Neural progenitor cell (in vitro differentiated cells): ENCODE measurements around the gene PITPNM3. TPM values are rescaled to one million over a fixed set of nuclear protein-coding genes. Genes with fewer than 3 reads are reported as not detected.
"Not testable (repeated sequence)": the region's sequence is repeated elsewhere in the genome, so short reads cannot be mapped to it uniquely, and the experiment has no call there.

ENCODE experiments used
- DNase-seq: peaks from one replicate; pipeline ENCODE4 v3.0.0-alpha.2; 2016; ENCODE audit warnings: low spot score
- H2AFZ ChIP-seq: fragments of 200-600 bp; sonication (generic); replicated peaks from 2 replicates; pipeline ENCODE4 v1.6.1; 2016; ENCODE audit warnings: antibody characterized with exemption
- H3F3A ChIP-seq: fragments of 200-600 bp; sonication (generic); 2 replicates; pipeline ENCODE4 v1.6.1; 2016; ENCODE audit warnings: antibody characterized with exemption, low read depth
- H3K27ac ChIP-seq: fragments of 200-600 bp; sonication (generic); 2 replicates; pipeline ENCODE4 v1.5.1; 2016; ENCODE audit warnings: mild to moderate bottlenecking
- H3K27me3 ChIP-seq: fragments of 200-600 bp; sonication (generic); 2 replicates; pipeline ENCODE4 v1.6.1; 2016; ENCODE audit warnings: mild to moderate bottlenecking, moderate library complexity
- H3K36me3 ChIP-seq: fragments of 200-600 bp; sonication (generic); 2 replicates; pipeline ENCODE4 v1.5.1; 2016
- H3K4me1 ChIP-seq: fragments of 200-600 bp; sonication (generic); 2 replicates; pipeline ENCODE4 v1.6.1; 2016; ENCODE audit warnings: mixed run types
- H3K4me2 ChIP-seq: fragments of 200-600 bp; sonication (generic); 2 replicates; pipeline ENCODE4 v1.6.1; 2016
- H3K4me3 ChIP-seq: fragments of 200-600 bp; sonication (generic); 2 replicates; pipeline ENCODE4 v1.5.1; 2016
- H3K79me2 ChIP-seq: fragments of 200-600 bp; sonication (generic); 2 replicates; pipeline ENCODE4 v1.6.1; 2016; ENCODE audit warnings: low read depth
- H3K9ac ChIP-seq: fragments of 200-600 bp; sonication (generic); 2 replicates; pipeline ENCODE4 v1.6.1; 2016
- H3K9me3 ChIP-seq: fragments of 200-600 bp; sonication (generic); 2 replicates; pipeline ENCODE4 v1.5.1; 2016; ENCODE audit warnings: low read depth
- H4K20me1 ChIP-seq: fragments of 200-600 bp; sonication (generic); 2 replicates; pipeline ENCODE4 v1.6.1; 2016; ENCODE audit warnings: low read depth
- H3K27ac Mint-ChIP-seq: 3 replicates; pipeline ENCODE4 v1.8.0; 2021; ENCODE audit warnings: mixed read lengths
- H3K27me3 Mint-ChIP-seq: 2 replicates; pipeline ENCODE4 v1.8.0; 2022; ENCODE audit warnings: low read depth, mild to moderate bottlenecking, inconsistent platforms, moderate library complexity, mixed read lengths; ENCODE audit not compliant: insufficient read depth
- H3K36me3 Mint-ChIP-seq: 3 replicates; pipeline ENCODE4 v1.8.0; 2021; ENCODE audit warnings: mixed read lengths
- H3K4me1 Mint-ChIP-seq: 3 replicates; pipeline ENCODE4 v1.8.0; 2021; ENCODE audit warnings: mixed read lengths
- H3K4me3 Mint-ChIP-seq: 3 replicates; pipeline ENCODE4 v1.8.0; 2021; ENCODE audit warnings: mild to moderate bottlenecking, moderate library complexity, mixed read lengths
- H3K9me3 Mint-ChIP-seq: 3 replicates; pipeline ENCODE4 v1.8.0; 2020; ENCODE audit warnings: mixed read lengths
- CTCF ChIP-seq: fragments of 200-600 bp; sonication (generic); IDR thresholded peaks from 2 replicates; pipeline ENCODE4 v1.5.1; 2017; ENCODE audit warnings: antibody characterized with exemption, mild to moderate bottlenecking
- EZH2 ChIP-seq: fragments of 200-600 bp; sonication (generic); IDR thresholded peaks from 2 replicates; pipeline ENCODE4 v1.6.1; 2017; ENCODE audit warnings: antibody characterized with exemption, mild to moderate bottlenecking, moderate library complexity
- EZH2phosphoT487 ChIP-seq: fragments of 200-600 bp; sonication (generic); IDR thresholded peaks from 2 replicates; pipeline ENCODE4 v1.6.1; 2017; ENCODE audit warnings: antibody characterized with exemption
- total RNA-seq: library from RNA; depleted of rRNA; stranded (reverse); fragments of >200 nt; gene quantifications from 2 replicates; pipeline ENCODE4 v1.2.3, GENCODE V29; 2015; ENCODE audit warnings: low replicate concordance

PITPNM3 gene
- total RNA-seq, 1 donor from 2014 or later = 2.8 TPM

GRCh38 chr17:6485646-6486412 is 70.5 kb downstream of the PITPNM3 start:
- no peaks in the 10 kb centered on the region for H3K9me3 Mint-ChIP-seq
- peaks cover 27% of the 10 kb centered on the region for H3K4me1 Mint-ChIP-seq
- no peak for TF ChIP-seq CTCF
- TF ChIP-seq EZH2 = no peak
- H3K79me2 ChIP-seq = no peaks in the 10 kb centered on the region
- H3K4me1 ChIP-seq = peaks cover 7% of the 10 kb centered on the region
- no peak overlapping the region for H2AFZ ChIP-seq
- H3K27ac Mint-ChIP-seq = no peak overlapping the region
- no peak for DNase-seq
- no peaks in the 10 kb centered on the region for H3K36me3 Mint-ChIP-seq
- H3K9ac ChIP-seq = no peak overlapping the region
- peaks cover 10% of the 10 kb centered on the region for H3K27me3 Mint-ChIP-seq
- H4K20me1 ChIP-seq = no peaks in the 10 kb centered on the region
- no peak overlapping the region for H3K27ac ChIP-seq
- no peak overlapping the region for H3K4me3 ChIP-seq
- no peaks in the 10 kb centered on the region for H3K36me3 ChIP-seq
- H3F3A ChIP-seq = peaks cover 6% of the 10 kb centered on the region
- no peak overlapping the region for H3K4me3 Mint-ChIP-seq
- H3K9me3 ChIP-seq = no peaks in the 10 kb centered on the region
- H3K27me3 ChIP-seq = no peaks in the 10 kb centered on the region
- no peak overlapping the region for H3K4me2 ChIP-seq

- Histone ChIP-seq H3K79me2 (no peaks in the 10 kb centered on the region), H3K9ac (no peak overlapping the region), H3K4me1 (peaks cover 18% of the 10 kb centered on the region), H4K20me1 (no peaks in the 10 kb centered on the region), H3K4me3 (no peak overlapping the region), H3K4me2 (no peak overlapping the region), H3K9me3 (no peaks in the 10 kb centered on the region), H2AFZ (no peak overlapping the region), H3K36me3 (no peaks in the 10 kb centered on the region), H3F3A (peaks cover 14% of the 10 kb centered on the region), H3K27me3 (no peaks in the 10 kb centered on the region), H3K27ac (no peak overlapping the region)
- Mint-ChIP-seq H3K9me3 (no peaks in the 10 kb centered on the region), H3K27me3 (peaks cover 8% of the 10 kb centered on the region), H3K27ac (peak overlapping the region; percentile 78), H3K36me3 (no peaks in the 10 kb centered on the region), H3K4me3 (no peak overlapping the region), H3K4me1 (peaks cover 25% of the 10 kb centered on the region)
- TF ChIP-seq EZH2phosphoT487 (no peak), CTCF (no peak), EZH2 (no peak)
- no peak for DNase-seq
Observed at GRCh38 chr17:6483507-6483906, 72.8 kb downstream of the PITPNM3 start.

GRCh38 chr17:6482796-6483195 is 73.6 kb downstream of the PITPNM3 start:
- not testable (repeated sequence) for H3K9me3 ChIP-seq, H3K36me3 ChIP-seq, H3K27ac ChIP-seq, H4K20me1 ChIP-seq, H3K36me3 Mint-ChIP-seq, H3K27me3 ChIP-seq, H3K9ac ChIP-seq, H3K9me3 Mint-ChIP-seq, H2AFZ ChIP-seq, H3K27ac Mint-ChIP-seq, H3K4me3 ChIP-seq, H3K27me3 Mint-ChIP-seq, H3K4me2 ChIP-seq, H3K79me2 ChIP-seq, DNase-seq, H3K4me3 Mint-ChIP-seq
- peaks cover 14% of the 10 kb centered on the region for H3F3A ChIP-seq
- H3K4me1 Mint-ChIP-seq = peaks cover 25% of the 10 kb centered on the region
- peaks cover 18% of the 10 kb centered on the region for H3K4me1 ChIP-seq

GRCh38 chr17:6482105-6482455 is 74.3 kb downstream of the PITPNM3 start:
- no peak overlapping the region for H3K4me3 Mint-ChIP-seq
- H2AFZ ChIP-seq = no peak overlapping the region
- no peaks in the 10 kb centered on the region for H3K36me3 ChIP-seq
- H3K4me2 ChIP-seq = no peak overlapping the region
- H3K36me3 Mint-ChIP-seq = no peaks in the 10 kb centered on the region
- TF ChIP-seq EZH2 (no peak), CTCF (no peak), EZH2phosphoT487 (no peak)
- H3K4me1 Mint-ChIP-seq = peaks cover 26% of the 10 kb centered on the region
- no peaks in the 10 kb centered on the region for H4K20me1 ChIP-seq
- H3K27ac ChIP-seq = no peak overlapping the region
- H3K4me1 ChIP-seq = peaks cover 18% of the 10 kb centered on the region
- H3K79me2 ChIP-seq = no peaks in the 10 kb centered on the region
- H3K27me3 Mint-ChIP-seq = peaks cover 6% of the 10 kb centered on the region
- DNase-seq = no peak
- no peak overlapping the region for H3K9ac ChIP-seq
- peaks cover 14% of the 10 kb centered on the region for H3F3A ChIP-seq
- H3K4me3 ChIP-seq = no peak overlapping the region
- no peaks in the 10 kb centered on the region for H3K9me3 ChIP-seq
- H3K27me3 ChIP-seq = no peaks in the 10 kb centered on the region
- no peak overlapping the region for H3K27ac Mint-ChIP-seq
- H3K9me3 Mint-ChIP-seq = no peaks in the 10 kb centered on the region
